ENCODE results near the gene B4GALT1.
A peak's percentile ranks its signal among the peaks of the same experiment; 100 is the strongest.

B4GALT1 gene

GRCh38 chr9:33202018-33202417 lies 34.9 kb upstream of the B4GALT1 start:
- in situ Hi-C loops (cut with HindIII; ENCODE audit: low sequenced_read_pairs), result no loop called here
- DNase-seq (ENCODE audit: low read depth, low spot score), result no peak
- H3K4me3 ChIP-seq (ENCODE audit: low read depth, low read length), result no peak overlapping the region
- TF ChIP-seq CTCF (IDR thresholded peaks at IDR 0.05; ENCODE audit: low read depth, low read length), result no peak

GRCh38 chr9:33198165-33198564 lies 31.0 kb upstream of the B4GALT1 start:
- TF ChIP-seq CTCF (IDR thresholded peaks at IDR 0.05; ENCODE audit: low read depth, low read length), result no peak
- no peak overlapping the region for H3K4me3 ChIP-seq (ENCODE audit: low read depth, low read length)
- peak; percentile 61 for DNase-seq (ENCODE audit: low read depth, low spot score)
- in situ Hi-C loops (cut with HindIII; ENCODE audit: low sequenced_read_pairs), result no loop called here

DNA sequence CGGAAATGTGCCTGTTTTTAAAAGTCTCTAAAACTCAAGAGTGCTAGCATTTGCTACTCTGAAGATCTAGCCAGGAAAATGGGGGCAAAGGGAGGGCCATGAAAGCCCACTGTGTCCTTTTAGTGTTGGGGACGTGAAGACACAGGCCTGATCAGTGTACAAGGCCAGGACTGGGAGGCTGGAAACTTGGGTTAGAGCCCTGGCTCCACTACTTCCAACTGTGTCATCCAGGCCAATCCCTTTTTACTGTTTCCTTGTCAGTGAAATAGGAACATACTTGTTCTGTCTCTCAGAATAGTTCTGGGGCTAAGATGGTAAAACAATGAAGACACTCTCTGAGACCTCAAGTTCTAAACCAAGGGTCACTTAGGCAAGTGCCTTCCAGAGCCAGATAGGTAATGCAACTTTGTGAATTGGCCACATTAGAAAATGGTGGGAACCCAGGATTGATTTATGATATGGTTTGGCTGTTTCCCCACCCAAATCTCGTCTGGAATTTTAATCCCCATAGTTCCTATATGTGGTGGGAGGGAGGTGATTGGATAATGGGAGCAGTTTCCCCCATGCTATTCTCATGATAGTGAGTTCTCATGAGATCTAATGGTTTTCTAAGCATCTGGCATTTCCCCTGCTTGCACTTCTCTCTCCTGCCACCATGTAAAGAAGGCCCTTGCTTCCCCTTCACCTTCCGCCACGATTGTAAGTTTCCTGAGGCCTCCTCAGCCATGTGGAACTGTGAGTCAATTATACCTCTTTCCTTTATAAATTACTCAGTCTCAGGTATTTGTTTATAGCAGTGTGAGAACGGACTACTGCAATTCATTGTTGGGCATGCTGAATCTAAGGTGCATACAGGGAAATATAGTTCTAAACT lies 30.4 kb upstream of the B4GALT1 start:
- H3K4me3 ChIP-seq (ENCODE audit: low read depth, low read length), result no peak overlapping the region
- in situ Hi-C loops (cut with HindIII; ENCODE audit: low sequenced_read_pairs), result no loop called here
- TF ChIP-seq CTCF (IDR thresholded peaks at IDR 0.05; ENCODE audit: low read depth, low read length), result no peak
- no peak for DNase-seq (ENCODE audit: low read depth, low spot score)

GRCh38 chr9:33196736-33197135 lies 29.6 kb upstream of the B4GALT1 start:
- H3K4me3 ChIP-seq (ENCODE audit: low read depth, low read length), result no peak overlapping the region
- DNase-seq (ENCODE audit: low read depth, low spot score), result no peak
- no peak for TF ChIP-seq CTCF (IDR thresholded peaks at IDR 0.05; ENCODE audit: low read depth, low read length)
- in situ Hi-C loops (cut with HindIII; ENCODE audit: low sequenced_read_pairs), result no loop called here

GRCh38 chr9:33193818-33194217 lies 26.7 kb upstream of the B4GALT1 start:
- TF ChIP-seq CTCF (IDR thresholded peaks at IDR 0.05; ENCODE audit: low read depth, low read length), result no peak

GRCh38 chr9:33192493-33193255 lies 25.5 kb upstream of the B4GALT1 start:
- no peak overlapping the region for H3K4me3 ChIP-seq (ENCODE audit: low read depth, low read length)
- TF ChIP-seq CTCF (IDR thresholded peaks at IDR 0.05; ENCODE audit: low read depth, low read length), result no peak
- in situ Hi-C loops (cut with HindIII; ENCODE audit: low sequenced_read_pairs), result no loop called here
- no peak for DNase-seq (ENCODE audit: low read depth, low spot score)

More at GRCh38 chr9:33193818-33194217, 26.7 kb upstream of the B4GALT1 start:
- in situ Hi-C loops (cut with HindIII; ENCODE audit: low sequenced_read_pairs), result no loop called here
- H3K4me3 ChIP-seq (ENCODE audit: low read depth, low read length), result no peak overlapping the region
- no peak for DNase-seq (ENCODE audit: low read depth, low spot score)

All from astrocyte of the spinal cord (primary cell).